Activated T-cell treated with anti-CD3 and anti-CD28 coated beads for 1 hour (primary cell): ENCODE data around the gene ERMAP.
"Not testable (repeated sequence)": the region's sequence is repeated elsewhere in the genome, so short reads cannot be mapped to it uniquely, and the experiment has no call there.

Source experiments
- DNase-seq: peaks from one replicate; pipeline ENCODE4 v3.0.0-alpha.2; 2020; ENCODE audit warnings: low read depth

ERMAP gene

GRCh38 chr1:42807056-42807668 lies 9.8 kb upstream of the ERMAP start:
- DNase-seq: no peak

- not testable (repeated sequence) for DNase-seq
Observed at GRCh38 chr1:42814815-42815214, 2.1 kb upstream of the ERMAP start.

GRCh38 chr1:42815941-42816584 lies 859 bp upstream of the ERMAP start:
- no peak for DNase-seq

GRCh38 chr1:42817440-42817767 lies 482 bp downstream of the ERMAP start:
- DNase-seq: no peak

GRCh38 chr1:42817976-42818375 lies 1.1 kb downstream of the ERMAP start:
- DNase-seq: no peak

- no peak for DNase-seq
Observed at GRCh38 chr1:42820813-42821212, 3.9 kb downstream of the ERMAP start.

GRCh38 chr1:42821690-42822089 lies 4.8 kb downstream of the ERMAP start:
- no peak for DNase-seq

- DNase-seq: no peak
Observed at GRCh38 chr1:42822800-42823392, 6.0 kb downstream of the ERMAP start.

GRCh38 chr1:42824481-42825035 lies 7.6 kb downstream of the ERMAP start:
- DNase-seq: no peak

- no peak for DNase-seq
Observed at GRCh38 chr1:42825036-42825851, 8.3 kb downstream of the ERMAP start.

- DNase-seq: no peak
Observed at GRCh38 chr1:42830631-42831030, 13.7 kb downstream of the ERMAP start.

- DNase-seq: no peak
Observed at GRCh38 chr1:42831273-42831672, 14.4 kb downstream of the ERMAP start.

GRCh38 chr1:42832641-42833240 lies 15.8 kb downstream of the ERMAP start:
- DNase-seq: no peak

GRCh38 chr1:42833981-42834380 lies 17.1 kb downstream of the ERMAP start:
- DNase-seq: no peak

GRCh38 chr1:42834803-42835202 lies 17.9 kb downstream of the ERMAP start:
- no peak for DNase-seq

- no peak for DNase-seq
Observed at GRCh38 chr1:42835422-42835821, 18.5 kb downstream of the ERMAP start.

- DNase-seq: no peak
Observed at GRCh38 chr1:42837709-42838108, 20.8 kb downstream of the ERMAP start.

GRCh38 chr1:42838482-42839190 lies 21.7 kb downstream of the ERMAP start:
- DNase-seq: no peak

- no peak for DNase-seq
Observed at GRCh38 chr1:42841010-42841409, 24.1 kb downstream of the ERMAP start.

- DNase-seq: no peak
Observed at GRCh38 chr1:42841440-42842147, 24.7 kb downstream of the ERMAP start.

- no peak for DNase-seq
Observed at GRCh38 chr1:42844592-42845140, 27.7 kb downstream of the ERMAP start.
